Measurements from ENCODE around the gene KLLN.
"Not testable (repeated sequence)": the region's sequence is repeated elsewhere in the genome, so short reads cannot be mapped to it uniquely, and the experiment has no call there.

The KLLN gene

GRCh38 chr10:87863053-87863943 lies at the start of gene KLLN, which contains the start of gene PTEN:
KLLN (minus strand) TSS chr10:87863533; CDS start chr10:87862487, 1,046 bp downstream.
PTEN (plus strand) TSS chr10:87863625; CDS start chr10:87864470, 845 bp downstream.
- peak; percentile 37 to 73 (median 70) for DNase-seq

GRCh38 chr10:87903396-87903795 lies 40.1 kb upstream of the KLLN start:
- not testable (repeated sequence) for DNase-seq

- DNase-seq, result not testable (repeated sequence)
Observed at GRCh38 chr10:87897957-87898356, 34.6 kb upstream of the KLLN start.

GRCh38 chr10:87896216-87896615 lies 32.9 kb upstream of the KLLN start:
- no peak for DNase-seq

GRCh38 chr10:87895430-87895829 lies 32.1 kb upstream of the KLLN start:
- no peak for DNase-seq

GRCh38 chr10:87887548-87888289 lies 24.4 kb upstream of the KLLN start:
- DNase-seq, result no peak

- no peak for DNase-seq
Observed at GRCh38 chr10:87887146-87887545, 23.8 kb upstream of the KLLN start.

GRCh38 chr10:87886635-87887034 lies 23.3 kb upstream of the KLLN start:
- no peak for DNase-seq

- no peak for DNase-seq
Observed at GRCh38 chr10:87882555-87883294, 19.4 kb upstream of the KLLN start.

GRCh38 chr10:87881373-87882059 lies 18.2 kb upstream of the KLLN start:
- not testable (repeated sequence) for DNase-seq

GRCh38 chr10:87880336-87880735 lies 17.0 kb upstream of the KLLN start:
- no peak for DNase-seq

- no peak for DNase-seq
Observed at GRCh38 chr10:87878664-87879459, 15.5 kb upstream of the KLLN start.

- DNase-seq, result no peak
Observed at GRCh38 chr10:87875929-87876571, 12.7 kb upstream of the KLLN start.

GRCh38 chr10:87873656-87874055 lies 10.3 kb upstream of the KLLN start:
- no peak for DNase-seq

GRCh38 chr10:87872828-87873227 lies 9.5 kb upstream of the KLLN start:
- DNase-seq, result no peak

- no peak for DNase-seq
Observed at GRCh38 chr10:87869773-87870551, 6.6 kb upstream of the KLLN start.

GRCh38 chr10:87869139-87869538 lies 5.8 kb upstream of the KLLN start:
- not testable (repeated sequence) for DNase-seq

- no peak for DNase-seq
Observed at GRCh38 chr10:87868277-87868676, 4.9 kb upstream of the KLLN start.

- no peak for DNase-seq
Observed at GRCh38 chr10:87867453-87867852, 4.1 kb upstream of the KLLN start.

GRCh38 chr10:87866412-87866974 lies 3.2 kb upstream of the KLLN start:
- DNase-seq, result no peak
